WTC11 (cell line): ENCODE data around the gene SAP25. TPM values are rescaled to one million over a fixed set of nuclear protein-coding genes. Genes with fewer than 3 reads are reported as not detected.
A peak's percentile ranks its signal among the peaks of the same experiment; 100 is the strongest.

Experiments
- ATAC-seq: fragments of 200-7000 bp; cut with Tn5 transposase; 2 replicates; pipeline ENCODE4 v1.10.0; 2021; ENCODE audit warnings: mild to moderate bottlenecking, moderate library complexity
- Bru-seq: library from RNA; stranded (reverse); fragments of 400-500 nt; gene quantifications from one replicate; lab custom pipeline; 2021; lab: Mats Ljungman, UMichigan
- CTCF ChIA-PET: fragments of 300-600 bp; sonication (Branson Sonifier 250); formaldehyde crosslinking; loops from one replicate; lab custom pipeline; 2021; ENCODE audit warnings: antibody characterized with exemption; lab: Charles Lee
- POLR2A ChIA-PET: fragments of 350-600 bp; sonication (Branson Sonifier 250); formaldehyde crosslinking; loops from one replicate; lab custom pipeline; 2021; ENCODE audit warnings: antibody characterized with exemption; lab: Charles Lee
- DNase-seq: peaks from one replicate; pipeline ENCODE4 v3.0.0; 2021; ENCODE audit warnings: low spot score
- H3K27ac Mint-ChIP-seq: 2 replicates; pipeline ENCODE4 v1.8.0; 2021; ENCODE audit warnings: mixed read lengths
- H3K27me3 Mint-ChIP-seq: 2 replicates; pipeline ENCODE4 v1.8.0; 2021; ENCODE audit warnings: low read depth, mild to moderate bottlenecking, moderate library complexity, mixed read lengths
- H3K36me3 Mint-ChIP-seq: 2 replicates; pipeline ENCODE4 v1.8.0; 2021; ENCODE audit warnings: mixed read lengths
- H3K4me1 Mint-ChIP-seq: 2 replicates; pipeline ENCODE4 v1.8.0; 2022; ENCODE audit warnings: mixed read lengths
- H3K4me3 Mint-ChIP-seq: 2 replicates; pipeline ENCODE4 v1.8.0; 2021; ENCODE audit warnings: mild to moderate bottlenecking, moderate library complexity, mixed read lengths
- H3K9me3 Mint-ChIP-seq: 2 replicates; pipeline ENCODE4 v1.8.0; 2021; ENCODE audit warnings: mixed read lengths
- ATF3 ChIP-seq: sonication (generic); formaldehyde crosslinking; conservative IDR thresholded peaks from 2 replicates; pipeline ENCODE4 v1.8.1; 2022; ENCODE audit warnings: mild to moderate bottlenecking, missing genetic modification reagents
- CTCF ChIP-seq: fragments of 200-600 bp; IDR thresholded peaks from 2 replicates; pipeline ENCODE4 v1.8.0; 2022; ENCODE audit warnings: antibody characterized with exemption
- E2F4 ChIP-seq: sonication (generic); formaldehyde crosslinking; IDR thresholded peaks from 2 replicates; pipeline ENCODE4 v1.8.1; 2022; ENCODE audit warnings: low read depth, mild to moderate bottlenecking, moderate library complexity, missing genetic modification reagents, borderline replicate concordance
- ELF4 ChIP-seq: sonication (generic); formaldehyde crosslinking; IDR thresholded peaks from 2 replicates; pipeline ENCODE4 v1.8.1; 2022; ENCODE audit warnings: low read depth, mild to moderate bottlenecking, moderate library complexity, missing genetic modification reagents
- EMX1 ChIP-seq: fragments of 250-450 bp; sonication (Bioruptor Pico); IDR thresholded peaks from 2 replicates; pipeline ENCODE4 v1.8.0; 2021; ENCODE audit warnings: mild to moderate bottlenecking
- ERG ChIP-seq: fragments of 250-450 bp; sonication (Bioruptor Pico); IDR thresholded peaks from 2 replicates; pipeline ENCODE4 v1.8.0; 2021; ENCODE audit warnings: mild to moderate bottlenecking
- JAZF1 ChIP-seq: fragments of 250-450 bp; sonication (Bioruptor Pico); IDR thresholded peaks from 2 replicates; pipeline ENCODE4 v1.9.0; 2021; ENCODE audit warnings: moderate library complexity, mild to moderate bottlenecking, inconsistent platforms
- JUN ChIP-seq: sonication (generic); formaldehyde crosslinking; IDR thresholded peaks from 2 replicates; pipeline ENCODE4 v1.8.0; 2023; ENCODE audit warnings: mild to moderate bottlenecking, missing genetic modification reagents
- KAT7 ChIP-seq: sonication (generic); formaldehyde crosslinking; IDR thresholded peaks from 2 replicates; pipeline ENCODE4 v1.8.1; 2023; ENCODE audit warnings: missing genetic modification reagents, mild to moderate bottlenecking, borderline replicate concordance
- MXD4 ChIP-seq: fragments of 250-450 bp; sonication (Bioruptor Pico); IDR thresholded peaks from 2 replicates; pipeline ENCODE4 v1.8.0; 2021; ENCODE audit warnings: mild to moderate bottlenecking, moderate library complexity, borderline replicate concordance
- NFYB ChIP-seq: sonication (generic); formaldehyde crosslinking; conservative IDR thresholded peaks from 2 replicates; pipeline ENCODE4 v1.8.0; 2022; ENCODE audit warnings: low read depth, missing genetic modification reagents
- OVOL2 ChIP-seq: fragments of 250-450 bp; sonication (Bioruptor Pico); IDR thresholded peaks from 2 replicates; pipeline ENCODE4 v1.9.0; 2021; ENCODE audit warnings: mild to moderate bottlenecking, borderline replicate concordance
- RELA ChIP-seq: sonication (generic); formaldehyde crosslinking; IDR thresholded peaks from 2 replicates; pipeline ENCODE4 v1.8.1; 2022; ENCODE audit warnings: missing genetic modification reagents, mild to moderate bottlenecking, borderline replicate concordance
- RORB ChIP-seq: fragments of 250-450 bp; sonication (Bioruptor Pico); IDR thresholded peaks from 2 replicates; pipeline ENCODE4 v1.9.0; 2021; ENCODE audit warnings: mild to moderate bottlenecking
- SMAD4 ChIP-seq: sonication (generic); formaldehyde crosslinking; IDR thresholded peaks from 2 replicates; pipeline ENCODE4 v1.8.0; 2022; ENCODE audit warnings: mild to moderate bottlenecking, missing genetic modification reagents
- STAT6 ChIP-seq: sonication (generic); formaldehyde crosslinking; conservative IDR thresholded peaks from 2 replicates; pipeline ENCODE4 v1.8.1; 2023; ENCODE audit warnings: mild to moderate bottlenecking, low read depth, missing genetic modification reagents, moderate library complexity
- TEAD1 ChIP-seq: sonication (generic); formaldehyde crosslinking; IDR thresholded peaks from 2 replicates; pipeline ENCODE4 v1.8.0; 2022; ENCODE audit warnings: mild to moderate bottlenecking, missing genetic modification reagents
- TEAD4 ChIP-seq: sonication (generic); formaldehyde crosslinking; IDR thresholded peaks from 2 replicates; pipeline ENCODE4 v1.8.0; 2022; ENCODE audit warnings: mild to moderate bottlenecking, missing genetic modification reagents
- TP53 ChIP-seq: sonication (generic); formaldehyde crosslinking; IDR thresholded peaks from 2 replicates; pipeline ENCODE4 v1.8.1; 2023; ENCODE audit warnings: mild to moderate bottlenecking, missing genetic modification reagents
- ZNF532 ChIP-seq: fragments of 250-450 bp; sonication (Bioruptor Pico); IDR thresholded peaks from 2 replicates; pipeline ENCODE4 v1.9.0; 2021; ENCODE audit warnings: mild to moderate bottlenecking, borderline replicate concordance
- ZNF671 ChIP-seq: fragments of 250-450 bp; sonication (Bioruptor Pico); IDR thresholded peaks from 2 replicates; pipeline ENCODE4 v1.8.0; 2021; ENCODE audit warnings: mild to moderate bottlenecking
- ZSCAN18 ChIP-seq: fragments of 250-450 bp; sonication (Bioruptor Pico); IDR thresholded peaks from 2 replicates; pipeline ENCODE4 v2.1.2; 2022; ENCODE audit warnings: mild to moderate bottlenecking, moderate library complexity
- long read RNA-seq, 3 experiments: library from RNA in 1 of 3; library from capped mRNA in 1 of 3; library from polyadenylated mRNA in 1 of 3; unstranded in 2 of 3; stranded (forward) in 1 of 3; transcript quantifications; one replicate each; pipeline ENCODE4 v2.0.0, GENCODE V29; 2021
- total RNA-seq: library from RNA; stranded (reverse); gene quantifications from 3 replicates; pipeline ENCODE4 v1.2.3, GENCODE V29; 2021

The SAP25 gene
- total RNA-seq (9.3 to 11.7 TPM (median 9.7 TPM) in 3 replicates), Bru-seq, nascent RNA (percentile 45 among the genes with signal in this experiment)
- long read RNA-seq, experiment 1, partial matches to known transcripts, result 0 of 7 reads
- long read RNA-seq, experiment 1, other reads (novel, unspliced or antisense), result 0 of 7 reads
- long read RNA-seq, experiment 2, partial matches to known transcripts, result 0 of 12 reads
- long read RNA-seq, experiment 2, other reads (novel, unspliced or antisense), result 3 of 12 reads
- long read RNA-seq, experiment 3, result 0 reads

GRCh38 chr7:100573691-100574361 is at the start of gene SAP25:
Gene SAP25, minus strand, starts transcription at chr7:100573900. Its CDS starts 158 bp downstream, at chr7:100573742.
- DNase-seq (peak; percentile 67), ATAC-seq (0 out of 2 replicates have a peak, but pooled peaks have one; percentile 1)
- CTCF ChIA-PET, result interaction anchor here (3.6 kb wide), 1 partner anchor 11 kb away, joined by 51 read pairs; the partner anchor contains the start of genes FBXO24 and LRCH4
- TF ChIP-seq ERG (CRISPR knock-in tag) (no peak), STAT6 (CRISPR knock-in tag) (no peak), CTCF (peak; percentile 67), MXD4 (CRISPR knock-in tag) (no peak), ATF3 (CRISPR knock-in tag) (no peak), ELF4 (no peak), RELA (CRISPR knock-in tag) (peak; percentile 5; the same call in 1 of the 2 replicates), RORB (no peak), ZNF532 (CRISPR knock-in tag) (no peak), EMX1 (CRISPR knock-in tag) (no peak), SMAD4 (CRISPR knock-in tag) (no peak), ZSCAN18 (CRISPR knock-in tag) (no peak), TEAD4 (CRISPR knock-in tag) (no peak), NFYB (CRISPR knock-in tag) (no peak), OVOL2 (CRISPR knock-in tag) (no peak), TP53 (CRISPR knock-in tag) (no peak), TEAD1 (CRISPR knock-in tag) (0 out of 2 replicates have a peak, but pooled peaks have one; percentile 65), KAT7 (CRISPR knock-in tag) (no peak; the same call in 1 of the 2 replicates), E2F4 (no peak), JUN (CRISPR knock-in tag) (peak; percentile 54; the same call in 1 of the 2 replicates), JAZF1 (CRISPR knock-in tag) (no peak), ZNF671 (CRISPR knock-in tag) (no peak)

More at GRCh38 chr7:100573691-100574361, at the start of gene SAP25:
- Mint-ChIP-seq H3K27ac (no peak within 1 kb of the TSS), H3K4me3 (no peak within 1 kb of the TSS), H3K27me3 (peaks cover 11% of the 10 kb centered on the region), H3K9me3 (no peaks in the 10 kb centered on the region), H3K36me3 (peaks cover 4% of the 10 kb centered on the region; the same call in 1 of the 2 replicates), H3K4me1 (peaks cover 24% of the 10 kb centered on the region)
- POLR2A ChIA-PET, result no interaction called here
